Measurements from ENCODE around the gene PLEKHG1. TPM values are rescaled to one million over a fixed set of nuclear protein-coding genes. Genes with fewer than 3 reads are reported as not detected.

The PLEKHG1 gene
- total and polyA plus RNA-seq, 2 experiments from 2014 or later, result 6.3 to 6.8 TPM

- DNase-seq (ENCODE audit: low spot score), result no peak
- Histone ChIP-seq H3K79me2 (peaks cover 3% of the 10 kb centered on the region), H3K4me1 (ENCODE audit: insufficient read depth) (no peaks in the 10 kb centered on the region), H3K4me2 (no peak overlapping the region), H3K9me3 (ENCODE audit: low read depth) (no peaks in the 10 kb centered on the region), H3K9me2 (replicated peaks; ENCODE audit: insufficient read depth) (no peaks in the 10 kb centered on the region), H3K27ac (no peak overlapping the region), H3K27me3 (no peaks in the 10 kb centered on the region), H3K4me3 (no peak overlapping the region), H3K36me3 (replicated peaks; ENCODE audit: insufficient read depth, low read depth) (no peaks in the 10 kb centered on the region), H4K20me1 (ENCODE audit: insufficient read depth, poor library complexity, severe bottlenecking) (no peaks in the 10 kb centered on the region), H2AFZ (no peak overlapping the region)
- 64% methylated on average over 3 of the region's 3 CpGs for WGBS (ENCODE audit: low lambda C conversion rate, missing lambda C conversion rate)
- TF ChIP-seq CTCF (IDR thresholded peaks at IDR 0.05; ENCODE audit: poor library complexity), result no peak
- TF ChIP-seq EZH2phosphoT487 (IDR thresholded peaks at IDR 0.05; ENCODE audit: low read depth, severe bottlenecking, unreplicated experiment), result no peak
- no peak for TF ChIP-seq EZH2 (IDR thresholded peaks at IDR 0.05; ENCODE audit: borderline replicate concordance)
Observed at GRCh38 chr6:150647051-150647450, 47.4 kb downstream of the PLEKHG1 start.

Other genes with a start within 250 kb of the PLEKHG1 start
- 8.5 and 10.0 TPM in 2 replicates for gene IYD, start 230.9 kb upstream of the PLEKHG1 start, total RNA-seq
- gene IYD, start 230.9 kb upstream of the PLEKHG1 start, polyA plus RNA-seq, result 3.1 and 8.8 TPM in 2 replicates